Measurements from ENCODE around the gene C16orf96. TPM values are rescaled to one million over a fixed set of nuclear protein-coding genes. Genes with fewer than 3 reads are reported as not detected.

C16orf96 gene
- total RNA-seq, 1 experiment from 2014 or later, result 1.4 TPM

- Histone ChIP-seq H4K20me1 (ENCODE audit: control insufficient read depth, insufficient read depth, insufficient read length) (no peaks in the 10 kb centered on the region), H4K91ac (ENCODE audit: insufficient read length, low read depth, low read length) (no peak overlapping the region), H3K18ac (ENCODE audit: insufficient read length, low read depth, low read length) (no peak overlapping the region), H2BK5ac (ENCODE audit: insufficient read length, low read length) (no peak overlapping the region), H3K4ac (ENCODE audit: low read depth, low read length) (no peak overlapping the region), H3K14ac (ENCODE audit: insufficient read depth, low read length) (no peak overlapping the region), H2AFZ (ENCODE audit: low read length) (no peak overlapping the region), H3K23me2 (ENCODE audit: insufficient read length, low read depth, low read length, poor library complexity, severe bottlenecking) (no peaks in the 10 kb centered on the region), H4K8ac (replicated peaks; ENCODE audit: insufficient read length, low read depth, low read length) (no peak overlapping the region), H2BK15ac (ENCODE audit: low read depth, low read length) (no peak overlapping the region), H3K27me3 (ENCODE audit: insufficient read depth, low read length) (no peaks in the 10 kb centered on the region), H3K4me1 (ENCODE audit: insufficient read depth, low read length) (no peaks in the 10 kb centered on the region), H3K23ac (ENCODE audit: insufficient read length, low read depth, low read length) (no peak overlapping the region), H4K5ac (ENCODE audit: insufficient read length, low read depth, low read length) (no peak overlapping the region), H2BK20ac (ENCODE audit: low read depth, low read length, poor library complexity, severe bottlenecking) (no peak overlapping the region), H3K9ac (ENCODE audit: extremely low read depth, insufficient read length, low read length) (no peak overlapping the region), H3T11ph (ENCODE audit: low read length) (no peak overlapping the region), H3K27ac (ENCODE audit: insufficient read length, low read depth, low read length) (no peak overlapping the region), H3K56ac (ENCODE audit: insufficient read length, low read depth, low read length) (no peak overlapping the region), H3K79me1 (ENCODE audit: insufficient read depth, low read depth, low read length, poor library complexity, severe bottlenecking) (no peaks in the 10 kb centered on the region), H3K9me3 (ENCODE audit: control insufficient read depth, low read depth, low read length) (no peaks in the 10 kb centered on the region), H3K4me2 (ENCODE audit: insufficient read depth, insufficient read length, low read length) (no peak overlapping the region), H3K79me2 (ENCODE audit: insufficient read depth, low read length) (no peaks in the 10 kb centered on the region), H2AK5ac (ENCODE audit: insufficient read length, low read length) (no peak overlapping the region), H2BK12ac (ENCODE audit: insufficient read length, low read depth, low read length) (no peak overlapping the region), H2BK120ac (ENCODE audit: low read depth, low read length, poor library complexity, severe bottlenecking) (no peak overlapping the region)
- peaks cover 25% of the 10 kb centered on the region for H3K27me3 Mint-ChIP-seq (ENCODE audit: low read depth)
- no peak for DNase-seq
- H3K36me3 Mint-ChIP-seq (ENCODE audit: insufficient read depth in 1 of 3, low read depth in 3 of 3), result no peaks in the 10 kb centered on the region
- H3K9me3 Mint-ChIP-seq, result no peaks in the 10 kb centered on the region
- no CpG with 5 or more reads among the region's 9 CpGs for WGBS (ENCODE audit: extremely low coverage, insufficient read length, low lambda C conversion rate)
- no peak overlapping the region; a peak in 1 of 7 replicates for H3K27ac Mint-ChIP-seq
- no peak overlapping the region for H3K4me3 Mint-ChIP-seq
- H3K4me1 Mint-ChIP-seq, result peaks cover 2 to 6% of the 10 kb centered on the region in 2 experiments; a peak in 1 of 4 replicates
- TF ChIP-seq CTCF (conservative IDR thresholded peaks at IDR 0.05), result no peak
Measured at GRCh38 chr16:4561596-4561995, 5.5 kb downstream of the C16orf96 start.
